AG10803 (cell line): ENCODE measurements around the gene REEP1.
"Not testable (repeated sequence)": the region's sequence is repeated elsewhere in the genome, so short reads cannot be mapped to it uniquely, and the experiment has no call there.

Experiments
- DNase-seq: peaks from one replicate; pipeline ENCODE4 v3.0.0; 2010; ENCODE audit warnings: low read depth
- H3K4me3 ChIP-seq: 2 replicates; pipeline ENCODE4 v1.5.1; 2011; ENCODE audit warnings: mild to moderate bottlenecking, low read length, control low read depth
- TF ChIP-seq, protein P1 (sequence below): conservative IDR thresholded peaks from 2 replicates; pipeline ENCODE4 v1.5.1; 2011; ENCODE audit warnings: mild to moderate bottlenecking, low read length, control low read depth, inconsistent platforms

Gene REEP1

DNA sequence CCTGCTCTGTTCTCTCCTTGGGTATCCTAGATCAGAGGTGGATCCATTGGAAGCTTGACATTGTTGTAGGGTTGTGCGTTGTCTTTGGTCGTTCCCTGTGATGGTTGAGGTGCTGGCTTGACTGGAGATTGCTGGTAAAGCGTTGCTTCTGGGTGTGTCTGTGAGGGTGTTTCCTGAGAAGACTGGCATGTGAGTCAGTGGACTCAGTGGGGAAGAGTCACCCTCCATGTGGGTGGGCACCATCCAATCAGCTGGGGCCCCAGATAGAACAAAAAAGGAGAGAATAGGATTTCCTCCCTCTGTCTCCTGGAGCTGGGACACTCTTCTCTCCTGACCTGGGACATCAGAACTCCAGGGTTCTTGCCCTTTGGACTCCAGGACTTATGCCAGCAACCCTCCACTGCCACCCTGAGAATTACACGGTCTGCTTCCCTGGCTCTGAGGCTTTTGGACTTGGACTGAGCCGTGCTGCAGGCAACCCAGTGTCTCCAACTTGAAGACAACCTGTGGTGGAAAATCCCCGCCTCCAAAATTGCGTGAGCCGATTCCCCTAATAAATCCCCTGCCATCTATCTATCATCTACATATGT is 14.8 kb upstream of the REEP1 start:
- TF ChIP-seq, protein P1, sequence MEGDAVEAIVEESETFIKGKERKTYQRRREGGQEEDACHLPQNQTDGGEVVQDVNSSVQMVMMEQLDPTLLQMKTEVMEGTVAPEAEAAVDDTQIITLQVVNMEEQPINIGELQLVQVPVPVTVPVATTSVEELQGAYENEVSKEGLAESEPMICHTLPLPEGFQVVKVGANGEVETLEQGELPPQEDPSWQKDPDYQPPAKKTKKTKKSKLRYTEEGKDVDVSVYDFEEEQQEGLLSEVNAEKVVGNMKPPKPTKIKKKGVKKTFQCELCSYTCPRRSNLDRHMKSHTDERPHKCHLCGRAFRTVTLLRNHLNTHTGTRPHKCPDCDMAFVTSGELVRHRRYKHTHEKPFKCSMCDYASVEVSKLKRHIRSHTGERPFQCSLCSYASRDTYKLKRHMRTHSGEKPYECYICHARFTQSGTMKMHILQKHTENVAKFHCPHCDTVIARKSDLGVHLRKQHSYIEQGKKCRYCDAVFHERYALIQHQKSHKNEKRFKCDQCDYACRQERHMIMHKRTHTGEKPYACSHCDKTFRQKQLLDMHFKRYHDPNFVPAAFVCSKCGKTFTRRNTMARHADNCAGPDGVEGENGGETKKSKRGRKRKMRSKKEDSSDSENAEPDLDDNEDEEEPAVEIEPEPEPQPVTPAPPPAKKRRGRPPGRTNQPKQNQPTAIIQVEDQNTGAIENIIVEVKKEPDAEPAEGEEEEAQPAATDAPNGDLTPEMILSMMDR = no peak
- H3K4me3 ChIP-seq = no peak overlapping the region
- no peak for DNase-seq

DNA sequence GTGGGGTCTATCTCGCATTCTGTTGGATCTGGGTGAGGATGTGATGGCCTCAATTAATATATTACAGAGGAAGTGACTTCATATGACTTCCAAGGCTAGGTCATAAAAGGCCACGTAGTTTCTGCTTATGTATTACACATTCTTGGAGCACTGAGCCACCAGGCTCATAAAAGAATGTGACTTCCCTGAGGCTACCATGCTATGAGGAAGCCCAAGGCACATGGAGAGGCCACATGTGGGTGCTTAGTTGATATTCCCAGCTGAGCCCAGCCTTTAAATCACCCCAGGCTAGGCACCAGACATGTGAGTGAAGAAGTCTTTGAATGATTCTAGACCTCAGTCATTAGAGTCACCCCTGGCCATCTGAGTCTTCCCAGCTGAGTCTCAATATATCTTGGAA is 13.3 kb upstream of the REEP1 start:
- no peak overlapping the region for H3K4me3 ChIP-seq
- DNase-seq = no peak
- TF ChIP-seq, protein P1 = no peak

DNA sequence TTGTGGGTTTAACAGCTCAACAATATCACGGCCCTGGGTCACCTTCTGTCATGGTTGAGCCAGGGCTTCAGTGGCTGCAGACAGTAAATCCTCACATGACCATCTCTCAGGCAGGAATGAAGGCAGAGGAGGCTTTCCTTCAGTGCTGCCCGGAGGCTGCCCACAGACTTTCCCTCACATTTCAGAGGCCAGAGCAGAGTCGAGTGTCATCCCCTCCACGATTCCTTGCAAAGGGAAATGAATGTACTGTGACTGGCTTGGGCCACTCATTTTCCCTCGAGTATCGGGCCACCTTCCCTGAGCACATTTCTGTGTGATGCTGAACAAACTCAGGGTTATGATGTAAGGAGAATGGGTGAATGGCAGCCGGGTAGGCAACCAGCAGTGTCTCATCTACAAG is 10.0 kb upstream of the REEP1 start:
- no peak for DNase-seq
- H3K4me3 ChIP-seq = no peak overlapping the region
- TF ChIP-seq, protein P1 = no peak

DNA sequence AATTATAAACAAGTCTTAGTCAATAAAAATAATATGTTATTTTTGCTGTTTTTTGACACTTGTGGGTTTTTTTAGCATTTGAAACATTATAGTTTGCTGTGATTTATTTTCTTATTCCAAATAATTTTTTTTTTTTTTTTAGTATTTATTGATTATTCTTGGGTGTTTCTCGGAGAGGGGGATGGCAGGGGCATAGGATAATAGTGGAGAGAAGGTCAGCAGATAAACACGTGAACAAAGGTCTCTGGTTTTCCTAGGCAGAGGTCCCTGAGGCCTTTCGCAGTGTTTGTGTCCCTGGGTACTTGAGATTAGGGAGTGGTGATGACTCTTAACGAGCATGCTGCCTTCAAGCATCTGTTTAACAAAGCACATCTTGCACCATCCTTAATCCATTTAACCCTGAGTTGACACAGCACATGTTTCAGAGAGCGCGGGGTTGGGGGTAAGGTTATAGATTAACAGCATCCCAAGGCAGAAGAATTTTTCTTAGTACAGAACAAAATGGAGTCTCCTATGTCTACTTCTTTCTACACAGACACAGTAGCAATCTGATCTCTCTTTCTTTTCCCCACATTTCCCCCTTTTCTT is 8.5 kb upstream of the REEP1 start:
- H3K4me3 ChIP-seq, DNase-seq: not testable (repeated sequence)

DNA sequence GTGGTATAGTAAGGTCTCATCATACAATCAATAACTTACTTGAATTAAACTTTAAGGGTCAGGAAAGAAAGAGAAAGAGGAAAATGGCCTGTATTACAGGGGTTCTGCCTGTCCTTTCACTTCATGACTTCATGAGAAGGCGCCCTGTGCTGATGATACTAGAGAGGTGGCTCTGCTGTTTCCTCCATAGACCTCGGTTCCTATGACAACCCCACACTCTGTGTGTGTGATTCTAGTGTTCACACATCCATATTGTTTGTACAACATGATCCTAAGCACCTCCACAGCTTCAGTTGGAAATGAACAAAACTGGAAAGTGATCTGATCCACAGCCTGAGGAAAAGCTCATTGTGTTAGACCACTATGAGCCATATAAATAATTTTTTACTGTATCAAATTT is 7.0 kb upstream of the REEP1 start:
- TF ChIP-seq, protein P1 = no peak
- DNase-seq = no peak
- H3K4me3 ChIP-seq = no peak overlapping the region

DNA sequence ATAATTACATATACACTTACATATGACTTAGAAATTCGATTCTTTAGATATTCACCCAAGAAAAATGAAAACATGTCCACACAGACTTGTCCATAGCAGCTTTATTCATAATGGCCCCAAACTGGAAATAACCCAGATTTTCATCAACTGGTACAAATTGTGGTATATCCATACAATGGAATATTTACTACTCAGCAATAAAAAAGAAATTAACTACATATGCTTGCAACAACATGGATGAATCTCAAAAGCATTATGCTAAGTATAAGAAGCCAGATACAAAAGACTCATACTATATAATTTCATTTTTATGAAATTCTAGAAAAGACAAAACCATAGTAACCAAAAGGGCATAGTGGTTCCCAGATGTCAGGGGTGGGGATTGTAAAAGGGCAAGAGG is 5.1 kb upstream of the REEP1 start:
- TF ChIP-seq, protein P1 = no peak
- H3K4me3 ChIP-seq = no peak overlapping the region
- DNase-seq = no peak

DNA sequence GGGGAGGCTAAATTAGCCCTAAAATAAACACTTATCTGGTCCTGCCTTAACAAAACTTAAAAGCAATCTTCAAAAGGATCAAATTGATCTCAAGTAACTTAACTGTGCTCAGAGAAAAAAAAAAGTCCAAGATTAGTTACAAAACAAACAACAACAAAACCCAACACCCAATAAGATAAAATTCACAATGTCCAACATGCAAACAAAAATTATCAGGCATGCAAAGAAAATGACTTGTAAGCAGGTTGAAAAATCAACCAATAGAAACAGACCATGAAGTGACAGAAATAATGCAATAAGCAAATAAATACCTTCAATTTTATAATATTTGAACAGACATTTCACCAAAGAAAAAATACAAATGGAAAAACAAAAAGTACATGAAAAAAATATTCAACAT is 4.0 kb upstream of the REEP1 start:
- DNase-seq = no peak
- no peak overlapping the region for H3K4me3 ChIP-seq
- TF ChIP-seq, protein P1 = no peak
